Fibroblast of lung (primary cell): ENCODE data around the gene DDX27.

Experiments used
- EZH2 ChIP-seq: IDR thresholded peaks from 2 replicates; pipeline ENCODE4 v1.5.1; 2012; ENCODE audit warnings: low read length, control low read depth, mild to moderate bottlenecking; ENCODE audit errors: missing control alignments
- TF ChIP-seq, protein P1 (sequence below), 2 donors: IDR thresholded peaks in 1 of 2; conservative IDR thresholded peaks in 1 of 2; 1 replicate in 1 of 2; 2 replicates in 1 of 2; pipeline ENCODE4 v1.5.1; 2011 to 2012; ENCODE audit warnings: low read length in 2 of 2, control low read depth in 1 of 2, inconsistent platforms in 1 of 2, low read depth in 1 of 2, mild to moderate bottlenecking in 1 of 2

DNA sequence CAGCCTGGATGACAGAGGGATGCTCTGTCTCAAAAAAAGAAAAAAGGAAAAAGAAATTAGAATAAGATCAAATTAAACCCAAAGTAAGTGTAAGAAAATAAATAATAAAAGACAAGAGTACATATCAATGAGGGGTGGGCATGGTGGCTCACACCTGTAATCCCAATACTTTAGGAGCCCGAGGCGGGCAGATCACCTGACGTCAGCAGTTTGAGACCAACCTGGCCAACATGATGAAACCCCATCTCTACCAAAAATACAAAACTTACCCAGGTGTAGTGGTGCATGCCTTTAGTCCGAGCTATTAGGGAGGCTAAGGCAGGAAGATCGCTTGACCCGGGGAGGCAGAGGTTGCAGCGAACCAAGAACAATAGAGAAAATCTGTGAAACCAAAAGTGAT is 16.2 kb upstream of the DDX27 start:
- TF ChIP-seq EZH2, result no peak
- TF ChIP-seq, protein P1, sequence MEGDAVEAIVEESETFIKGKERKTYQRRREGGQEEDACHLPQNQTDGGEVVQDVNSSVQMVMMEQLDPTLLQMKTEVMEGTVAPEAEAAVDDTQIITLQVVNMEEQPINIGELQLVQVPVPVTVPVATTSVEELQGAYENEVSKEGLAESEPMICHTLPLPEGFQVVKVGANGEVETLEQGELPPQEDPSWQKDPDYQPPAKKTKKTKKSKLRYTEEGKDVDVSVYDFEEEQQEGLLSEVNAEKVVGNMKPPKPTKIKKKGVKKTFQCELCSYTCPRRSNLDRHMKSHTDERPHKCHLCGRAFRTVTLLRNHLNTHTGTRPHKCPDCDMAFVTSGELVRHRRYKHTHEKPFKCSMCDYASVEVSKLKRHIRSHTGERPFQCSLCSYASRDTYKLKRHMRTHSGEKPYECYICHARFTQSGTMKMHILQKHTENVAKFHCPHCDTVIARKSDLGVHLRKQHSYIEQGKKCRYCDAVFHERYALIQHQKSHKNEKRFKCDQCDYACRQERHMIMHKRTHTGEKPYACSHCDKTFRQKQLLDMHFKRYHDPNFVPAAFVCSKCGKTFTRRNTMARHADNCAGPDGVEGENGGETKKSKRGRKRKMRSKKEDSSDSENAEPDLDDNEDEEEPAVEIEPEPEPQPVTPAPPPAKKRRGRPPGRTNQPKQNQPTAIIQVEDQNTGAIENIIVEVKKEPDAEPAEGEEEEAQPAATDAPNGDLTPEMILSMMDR (conservative IDR thresholded peaks at IDR 0.05 in 1 of 2, IDR thresholded peaks at IDR 0.05 in 1 of 2; ENCODE audit: low read depth in 1 of 2, low read length in 2 of 2), result no peak
